ENCODE measurements around the gene ATP2B3.
"Not testable (repeated sequence)": the region's sequence is repeated elsewhere in the genome, so short reads cannot be mapped to it uniquely, and the experiment has no call there.

The ATP2B3 gene

DNA sequence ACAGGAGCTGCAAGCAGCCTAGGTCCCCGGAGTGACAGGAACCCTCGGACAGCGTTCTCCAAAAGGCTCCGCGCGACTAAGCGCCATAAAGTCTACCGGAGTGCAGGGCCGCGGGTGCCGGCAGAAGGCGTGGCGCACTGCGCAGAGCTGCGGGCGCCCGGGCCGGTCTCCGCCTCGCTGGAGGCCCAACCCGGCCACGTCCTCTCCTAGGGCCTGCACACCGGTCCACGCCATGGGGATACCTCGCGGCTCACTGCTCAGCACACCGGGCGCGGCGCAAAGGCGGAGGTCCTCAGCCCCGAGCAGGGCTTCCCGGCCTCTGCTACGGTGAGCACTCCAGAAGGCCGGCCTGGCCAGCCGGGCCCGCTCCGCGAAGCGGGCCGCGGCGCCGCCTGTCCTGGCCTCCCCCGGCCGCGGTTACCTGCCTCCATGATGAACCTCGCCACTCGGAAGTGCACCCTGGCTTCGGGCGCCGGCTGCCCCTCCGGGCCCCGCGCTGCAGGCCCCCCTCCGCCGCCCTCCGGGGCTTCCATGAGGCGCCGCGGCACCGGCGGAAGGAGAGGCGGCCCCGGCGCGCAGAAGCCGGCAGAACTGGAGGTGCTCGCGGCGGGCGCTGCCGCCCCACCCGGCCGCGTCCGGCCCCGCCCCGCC is 81.2 kb downstream of the ATP2B3 start, which contains the start of gene CCNQ:
TSS of gene CCNQ (minus strand) at position 599 of the 651 bp plus-strand sequence. CDS start at position 533, 66 bp downstream.
- peak; percentile 11 for DNase-seq

DNA sequence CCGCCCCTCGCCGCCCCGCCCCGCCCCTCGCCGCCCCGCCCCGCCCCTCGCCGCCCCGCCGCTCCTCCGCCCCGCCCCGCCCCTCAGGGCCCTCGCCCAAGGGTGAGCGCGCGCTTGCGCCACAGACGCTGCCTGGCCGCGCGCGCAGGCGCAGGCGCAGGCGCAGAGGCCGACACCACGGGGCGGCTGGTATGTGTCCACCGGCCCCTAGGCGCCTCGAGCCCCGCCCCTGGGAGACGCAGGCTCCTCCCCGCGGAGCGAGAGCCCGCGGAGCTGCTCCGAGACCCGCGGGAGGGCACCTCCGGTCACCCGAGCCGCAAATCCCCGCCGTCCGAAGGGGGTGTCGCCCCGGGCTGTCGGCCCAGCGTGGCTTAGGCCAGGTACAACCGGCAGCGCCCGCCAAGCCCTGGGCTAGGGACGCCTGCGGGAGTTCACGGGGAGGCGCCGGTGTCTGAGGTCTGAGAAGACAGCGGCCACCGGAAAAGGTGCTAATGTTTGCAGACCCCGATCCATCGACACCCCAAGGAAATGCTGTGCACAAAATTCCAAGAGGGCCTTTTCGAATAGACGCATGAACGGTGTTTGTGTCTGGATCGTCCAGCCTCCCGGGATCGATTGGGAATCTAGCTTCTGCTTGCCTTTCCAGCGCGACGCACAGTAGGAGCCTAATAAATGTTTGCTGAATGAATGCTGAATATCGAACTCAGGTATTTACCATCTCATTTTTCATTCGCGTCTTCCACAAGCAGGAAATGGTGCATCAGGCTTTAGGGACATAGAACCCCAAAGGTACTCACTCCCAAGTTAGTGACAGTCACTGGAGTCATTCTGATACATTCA is 82.0 kb downstream of the ATP2B3 start:
- peak; percentile 50 for DNase-seq

DNA sequence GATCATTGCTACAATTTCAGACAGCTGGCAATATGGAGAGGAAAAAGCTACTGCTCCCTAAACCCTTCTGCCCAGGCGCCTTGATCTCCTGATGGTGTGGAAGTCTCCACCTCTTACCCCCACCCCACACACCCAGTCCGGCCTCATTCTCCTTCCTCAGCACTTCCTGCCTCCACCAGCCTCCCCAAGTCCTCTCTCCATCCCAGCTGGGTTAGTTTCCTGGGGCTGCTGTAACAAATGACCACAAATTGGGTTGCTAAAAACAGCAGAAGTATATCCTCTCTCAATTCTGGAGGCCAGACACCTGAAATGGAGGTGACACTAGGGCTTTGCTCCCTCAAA is 82.6 kb downstream of the ATP2B3 start:
- DNase-seq = no peak

DNA sequence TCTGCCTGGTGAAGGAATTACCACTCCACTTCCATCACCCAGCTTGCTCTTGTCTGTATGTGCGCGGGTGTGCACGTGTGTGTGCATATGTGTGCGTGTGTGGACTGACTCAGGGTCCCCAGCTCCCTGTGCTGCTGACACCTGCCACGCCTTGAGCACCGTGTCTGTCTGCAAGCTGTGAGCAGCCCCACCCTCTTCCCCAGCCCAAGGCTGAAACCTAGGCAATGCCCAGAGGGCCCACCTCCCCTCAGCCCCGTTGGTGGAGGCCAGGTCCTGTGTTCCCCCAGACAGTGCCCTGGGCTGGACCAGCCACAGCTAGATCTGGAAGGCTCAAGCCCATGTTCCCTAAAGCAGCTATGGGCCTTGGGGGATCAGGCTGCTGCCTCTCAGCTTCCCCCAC is 83.5 kb downstream of the ATP2B3 start:
- DNase-seq = no peak

DNA sequence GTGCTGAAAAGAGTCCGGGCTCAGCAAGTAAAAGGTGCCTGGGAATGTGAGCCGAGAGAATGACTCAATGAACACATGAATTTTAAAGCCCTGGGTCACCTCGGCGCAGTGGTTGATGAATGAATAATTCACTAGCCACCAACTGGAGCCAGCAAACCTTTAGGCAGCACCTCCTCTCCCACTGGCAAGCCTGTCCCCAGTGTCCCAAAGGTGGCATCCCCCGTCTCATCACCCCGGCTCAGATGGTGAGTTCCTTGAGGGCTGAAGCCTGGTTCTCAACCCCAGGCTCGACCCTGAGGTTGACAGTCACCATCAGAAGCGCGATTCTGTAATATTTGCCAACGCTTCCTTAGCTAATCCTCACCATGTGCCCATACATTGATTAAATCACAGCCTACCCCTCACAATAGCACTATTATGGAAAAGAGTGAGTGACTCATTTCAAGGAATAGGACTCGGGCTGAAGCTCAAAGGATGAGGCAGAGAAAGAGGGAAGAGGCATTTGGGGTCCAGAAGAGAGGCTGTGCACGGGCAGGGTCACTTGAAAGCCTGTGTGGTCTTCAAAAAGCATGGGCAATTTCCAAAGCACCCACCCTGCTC is 84.2 kb downstream of the ATP2B3 start:
- no peak for DNase-seq

DNA sequence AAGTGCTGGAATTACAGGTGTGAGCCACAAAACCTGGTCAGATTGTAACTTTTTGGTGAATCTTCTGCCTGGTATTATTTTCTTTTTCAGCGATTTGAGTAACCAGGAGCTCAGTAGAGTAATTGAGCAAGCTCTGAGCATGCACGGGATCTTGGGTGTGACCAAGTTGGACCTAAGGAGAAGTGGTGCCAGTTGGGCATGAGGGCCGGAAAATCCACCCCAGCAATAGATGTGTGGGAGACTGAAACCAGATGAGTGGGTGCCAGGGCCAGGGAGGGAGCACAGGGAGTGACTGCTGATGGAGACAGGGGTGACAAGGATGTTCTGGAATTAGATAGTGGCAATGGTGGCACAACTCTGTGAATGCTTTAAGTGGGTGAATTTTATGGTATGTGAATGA is 85.2 kb downstream of the ATP2B3 start:
- no peak for DNase-seq

DNA sequence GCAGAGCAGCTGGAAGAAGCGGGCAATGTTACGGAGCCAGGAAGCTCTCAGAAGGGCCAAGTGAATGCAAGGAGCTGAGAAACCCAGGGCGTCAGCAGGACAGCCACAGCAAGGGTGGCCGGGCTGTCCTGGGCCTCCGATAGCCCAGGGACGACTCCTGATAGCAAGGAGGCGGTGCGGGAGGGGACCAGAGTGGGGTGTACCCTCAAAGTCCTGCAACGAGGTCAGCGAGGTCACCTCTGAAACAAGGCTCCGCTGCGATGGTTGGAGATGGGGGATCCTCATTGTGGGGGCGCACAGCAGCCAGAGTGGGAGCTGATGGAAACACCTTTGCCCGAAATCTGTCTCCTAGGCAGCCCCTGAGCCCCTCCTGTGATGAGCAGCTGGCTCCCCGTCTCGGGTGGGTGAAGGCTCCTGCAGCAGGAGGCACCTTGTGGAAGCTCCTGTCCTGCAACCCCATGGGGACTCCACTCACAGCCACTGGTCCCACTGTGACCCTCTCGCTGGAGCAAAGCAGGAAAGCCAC is 85.8 kb downstream of the ATP2B3 start:
- no peak for DNase-seq

DNA sequence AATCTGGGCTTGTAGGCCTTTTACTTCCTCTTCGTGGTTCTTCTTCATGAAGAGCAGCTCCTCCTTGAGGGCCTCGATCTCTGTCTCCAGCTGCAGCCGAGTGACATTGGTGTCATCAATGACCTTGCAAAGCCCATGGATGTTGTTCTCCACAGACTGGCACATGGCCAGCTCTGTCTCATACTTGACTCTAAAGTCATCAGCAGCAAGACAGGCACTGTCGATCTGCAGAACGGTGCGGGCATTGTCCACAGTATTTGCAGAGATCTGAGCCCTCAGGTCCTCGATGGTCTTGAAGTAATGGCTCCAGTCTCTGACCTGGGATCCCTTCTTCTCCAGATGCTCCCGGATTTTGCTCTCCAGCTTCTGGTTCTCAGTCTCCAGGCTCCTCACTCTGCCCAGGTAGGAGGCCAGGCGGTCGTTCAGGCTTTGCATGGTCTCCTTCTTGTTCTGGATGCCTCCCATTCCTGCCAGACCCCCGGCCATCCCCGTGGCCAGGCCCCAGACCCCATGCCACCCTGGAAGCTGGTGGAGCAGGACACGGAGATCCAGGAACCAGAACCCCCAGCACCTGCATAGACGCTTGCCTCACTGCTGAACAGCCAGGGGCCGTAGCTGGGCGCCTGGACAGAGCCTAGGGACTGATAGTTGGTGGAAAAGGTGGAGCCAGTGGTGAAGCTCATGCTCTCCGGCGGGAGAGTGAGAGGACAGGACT is 87.4 kb downstream of the ATP2B3 start:
- DNase-seq = not testable (repeated sequence)

DNA sequence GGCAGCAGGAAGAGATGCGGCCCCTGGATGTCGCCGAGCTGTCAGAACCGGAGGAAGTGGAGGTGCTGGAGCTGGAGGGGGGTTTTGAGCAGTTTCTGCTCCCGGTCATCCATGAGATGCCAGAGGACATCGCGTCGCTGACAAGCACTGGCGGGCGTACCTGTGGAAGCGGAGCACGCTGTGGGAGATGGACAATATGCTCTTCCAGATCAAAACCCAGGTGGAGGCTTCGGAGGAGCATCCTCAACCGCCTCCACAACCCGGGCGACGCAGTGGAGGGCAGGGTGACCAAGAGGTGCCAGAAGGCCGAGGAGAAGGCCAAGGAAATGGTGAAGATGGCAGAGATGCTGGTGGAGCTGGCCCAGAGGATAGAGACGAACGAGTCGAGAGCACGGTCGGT is 89.1 kb downstream of the ATP2B3 start:
- DNase-seq = no peak

DNA sequence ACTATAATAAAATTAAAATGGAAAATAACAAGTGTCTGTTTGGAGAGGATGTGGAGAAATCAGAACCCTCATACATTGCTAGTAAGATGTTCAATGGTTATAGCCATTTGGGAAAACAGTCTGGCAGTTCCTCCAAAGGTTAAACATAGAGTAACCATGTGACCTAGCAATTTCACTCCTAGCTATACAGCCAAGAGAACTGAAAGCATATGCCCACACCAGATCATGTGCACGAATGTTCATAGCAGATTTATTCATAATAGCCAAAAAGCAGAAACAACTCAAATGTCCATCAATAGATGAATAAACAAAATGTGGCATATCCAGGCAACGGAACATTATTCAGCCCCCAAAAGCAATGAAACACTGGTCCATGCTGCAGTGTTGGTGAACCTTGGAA is 90.9 kb downstream of the ATP2B3 start:
- DNase-seq = no peak

DNA sequence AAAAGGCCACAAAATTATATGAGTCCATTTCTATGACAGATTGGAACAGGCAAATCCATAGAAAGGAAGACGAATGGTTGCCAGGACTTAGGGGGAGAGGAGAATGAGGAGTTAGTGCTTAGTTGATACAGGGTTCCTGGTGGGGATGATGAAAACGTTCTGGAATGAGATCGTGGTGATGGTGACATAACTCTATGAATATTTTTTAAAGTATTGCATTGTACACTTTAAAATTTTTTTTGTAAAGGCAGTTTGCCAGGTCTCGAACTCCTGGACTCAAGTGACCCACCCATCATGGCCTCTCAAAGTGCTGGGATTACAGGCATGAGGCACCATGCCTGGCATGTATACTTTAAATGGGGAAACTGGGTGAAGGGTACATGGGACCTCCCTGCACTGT is 91.4 kb downstream of the ATP2B3 start:
- DNase-seq = no peak

DNA sequence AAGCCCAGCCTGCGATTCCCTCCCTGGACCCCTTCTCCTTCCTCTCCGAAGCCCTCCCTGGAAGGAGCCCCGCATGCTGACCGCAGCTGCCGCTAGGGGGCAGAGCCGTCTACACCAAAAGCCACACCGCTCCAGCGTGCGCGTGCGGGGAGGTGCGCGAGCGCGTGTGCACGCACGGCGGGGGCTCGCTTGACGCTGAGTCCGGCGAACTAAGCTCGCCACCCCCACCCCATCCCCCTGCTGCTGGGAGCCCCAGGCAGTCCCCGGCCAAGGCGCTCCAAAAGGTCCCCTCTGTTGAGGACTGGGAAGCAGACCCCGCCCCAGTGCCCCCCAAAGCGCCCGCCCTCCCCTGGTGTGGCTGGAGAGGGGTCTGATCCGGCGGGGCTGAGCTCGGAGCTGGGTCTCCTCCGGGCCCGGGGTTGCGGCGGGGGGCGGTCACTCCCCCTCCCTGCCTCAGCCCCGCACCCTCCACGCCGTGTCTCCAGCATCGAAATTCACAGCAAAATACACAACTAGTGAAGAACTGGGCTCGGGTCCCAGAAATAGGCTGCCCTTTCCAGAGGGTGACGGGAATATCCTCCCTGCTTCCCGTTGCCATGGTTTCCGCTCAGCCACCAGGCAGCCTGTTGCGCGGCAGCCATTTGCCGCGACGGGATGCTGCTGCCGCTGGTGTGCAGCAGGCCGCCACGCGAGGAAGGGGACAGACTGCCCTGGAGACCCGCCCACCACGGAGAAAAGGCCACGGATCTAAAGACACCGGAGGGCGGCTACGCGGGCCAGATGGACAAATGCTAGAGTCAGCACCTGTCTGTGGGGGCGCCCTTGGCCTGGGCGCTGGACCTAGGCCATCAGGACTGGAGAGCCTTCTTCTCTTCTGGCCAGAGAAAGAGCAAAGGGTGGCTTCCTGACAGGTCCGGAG is 92.7 kb downstream of the ATP2B3 start:
- peak; percentile 46 for DNase-seq

DNA sequence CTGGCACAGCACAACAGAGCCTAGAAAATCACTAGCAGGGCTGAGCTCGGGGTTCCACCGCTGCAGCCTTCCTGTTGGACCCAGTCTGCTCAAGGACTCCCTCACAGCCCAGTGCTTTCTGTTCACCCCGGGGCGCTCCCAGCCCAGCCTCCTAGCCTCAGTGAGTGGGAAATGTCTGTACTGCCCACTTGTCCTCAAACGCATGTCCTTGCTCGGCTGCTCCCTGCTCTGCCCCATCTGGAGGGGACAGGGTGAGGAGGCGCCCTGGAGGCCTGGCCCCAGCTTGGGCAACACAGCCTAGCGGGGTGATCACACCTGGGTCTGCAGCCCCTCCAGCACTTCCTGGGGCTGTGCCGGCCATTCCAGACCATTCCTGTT is 93.4 kb downstream of the ATP2B3 start:
- no peak for DNase-seq

DNA sequence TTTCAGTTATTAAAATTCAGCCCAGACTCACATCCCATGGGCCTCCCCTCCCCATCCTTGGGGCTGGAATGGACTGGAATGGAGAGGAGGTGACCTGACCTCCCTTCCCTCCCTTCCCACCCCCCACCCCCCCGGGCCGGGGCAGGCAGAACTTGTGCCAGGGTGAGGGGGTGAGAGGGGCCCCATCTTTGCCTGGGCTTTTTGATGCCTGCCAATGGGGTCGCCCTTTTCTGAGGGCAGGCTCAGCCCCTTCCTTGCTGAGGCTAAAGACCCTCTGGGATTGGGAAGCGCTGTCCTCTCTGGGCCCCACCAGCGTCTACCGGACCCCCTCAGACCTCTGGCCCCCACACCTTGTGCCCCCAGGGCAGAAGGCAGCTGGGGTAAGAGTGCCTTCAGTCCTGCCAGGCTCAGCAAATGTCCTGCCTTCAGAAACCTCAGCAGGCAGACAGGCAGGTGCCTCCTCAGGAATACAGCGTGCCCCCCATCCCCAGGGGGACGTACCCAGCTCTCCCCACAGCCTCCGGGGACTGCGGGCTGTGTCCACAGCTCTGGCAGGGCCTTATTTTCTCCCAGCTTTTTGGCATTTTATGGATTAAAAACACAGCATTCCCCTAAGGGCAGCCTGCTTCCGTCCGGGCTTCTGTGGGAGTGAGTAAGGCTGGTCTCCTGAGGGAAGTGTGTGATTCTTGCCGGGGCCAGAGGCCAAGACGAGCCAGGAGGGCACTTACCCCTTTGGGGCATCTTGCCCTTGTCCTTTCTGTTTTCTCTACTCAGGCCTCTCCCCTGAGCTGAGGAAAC is 94.1 kb downstream of the ATP2B3 start:
- DNase-seq = no peak

DNA sequence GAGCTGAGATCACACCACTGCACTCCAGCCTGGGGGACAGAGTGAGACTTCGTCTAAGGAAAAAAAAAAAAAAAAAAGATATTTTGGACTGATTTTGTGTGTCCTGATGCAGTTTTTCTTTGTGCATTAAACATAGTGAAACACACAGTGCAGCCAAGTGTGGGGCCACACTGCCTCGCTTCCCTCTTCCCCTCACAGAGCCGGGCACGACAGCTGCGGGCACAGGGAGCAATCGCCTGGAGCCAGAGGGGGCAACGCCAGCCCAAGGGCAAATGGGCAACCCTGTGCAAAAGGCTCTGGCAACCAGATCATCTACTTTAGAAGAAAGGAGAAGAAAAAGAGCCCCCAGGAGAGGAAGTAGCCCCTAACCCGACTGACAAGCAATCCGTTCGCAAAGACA is 95.0 kb downstream of the ATP2B3 start:
- no peak for DNase-seq

DNA sequence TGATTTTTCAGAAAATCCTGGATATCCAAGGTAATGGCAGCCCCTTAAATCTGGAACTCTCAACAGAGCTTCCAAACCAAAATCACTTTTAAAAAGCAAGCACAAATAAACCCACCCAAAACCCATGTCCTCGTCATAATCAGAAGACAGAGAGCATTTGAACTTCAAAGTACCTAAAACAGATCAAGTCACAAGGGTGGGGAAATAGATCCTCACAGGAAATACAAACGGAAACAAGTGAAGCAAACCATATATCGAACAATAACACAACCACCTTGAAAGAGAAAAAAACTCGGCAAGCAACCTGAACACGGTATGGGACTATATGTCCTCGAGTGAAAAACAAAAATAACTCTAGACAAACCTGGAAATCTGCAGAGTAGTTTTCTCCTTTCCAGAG is 97.4 kb downstream of the ATP2B3 start:
- DNase-seq = no peak

DNA sequence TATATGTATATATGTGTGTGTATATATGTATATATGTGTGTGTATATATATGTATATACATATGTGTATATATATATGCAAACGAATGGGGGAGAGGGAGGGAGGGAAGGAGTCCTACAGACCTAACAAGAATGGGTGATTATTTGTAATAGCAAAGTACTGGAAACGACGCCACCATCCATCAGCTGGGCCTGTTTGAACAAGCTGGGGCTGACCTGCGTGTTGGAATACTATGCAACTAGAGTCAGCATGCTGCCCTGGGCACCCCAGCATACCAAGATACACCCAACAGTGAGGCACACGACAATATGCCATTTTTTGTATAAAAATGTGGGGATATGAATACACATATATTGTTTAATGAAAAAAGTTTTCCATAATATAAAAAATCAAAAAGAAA is 103.1 kb downstream of the ATP2B3 start:
- no peak for DNase-seq

DNA sequence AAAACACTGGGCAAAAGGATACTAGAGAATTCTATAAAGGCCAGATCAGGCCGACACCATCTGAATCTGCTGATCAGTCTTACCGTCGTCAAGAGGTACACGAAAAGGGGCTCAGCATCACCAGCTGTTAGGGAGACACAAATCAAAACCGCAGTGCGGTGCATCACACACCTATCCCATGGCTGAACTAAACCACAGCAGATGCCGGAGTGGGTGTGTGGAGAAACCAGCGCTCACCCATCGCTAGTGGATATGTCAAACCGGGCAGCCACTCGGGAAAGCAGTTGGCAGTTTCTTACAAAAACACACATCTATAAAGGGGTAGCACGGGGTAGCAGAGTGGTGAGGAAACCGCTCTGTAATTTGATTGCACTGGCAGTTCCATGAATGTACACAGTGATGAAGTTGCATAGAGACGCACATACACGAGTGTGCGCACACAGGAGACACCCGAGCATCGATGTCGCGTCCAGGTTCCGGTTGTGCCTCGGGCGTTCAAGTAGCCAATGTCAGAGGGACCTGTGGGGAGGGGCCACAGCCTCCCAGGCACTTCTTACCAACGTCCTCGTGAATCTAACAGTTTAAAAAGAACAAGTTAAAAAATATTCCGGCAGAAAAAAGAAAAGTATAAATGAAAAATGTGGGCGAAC is 104.6 kb downstream of the ATP2B3 start:
- DNase-seq = no peak

DNA sequence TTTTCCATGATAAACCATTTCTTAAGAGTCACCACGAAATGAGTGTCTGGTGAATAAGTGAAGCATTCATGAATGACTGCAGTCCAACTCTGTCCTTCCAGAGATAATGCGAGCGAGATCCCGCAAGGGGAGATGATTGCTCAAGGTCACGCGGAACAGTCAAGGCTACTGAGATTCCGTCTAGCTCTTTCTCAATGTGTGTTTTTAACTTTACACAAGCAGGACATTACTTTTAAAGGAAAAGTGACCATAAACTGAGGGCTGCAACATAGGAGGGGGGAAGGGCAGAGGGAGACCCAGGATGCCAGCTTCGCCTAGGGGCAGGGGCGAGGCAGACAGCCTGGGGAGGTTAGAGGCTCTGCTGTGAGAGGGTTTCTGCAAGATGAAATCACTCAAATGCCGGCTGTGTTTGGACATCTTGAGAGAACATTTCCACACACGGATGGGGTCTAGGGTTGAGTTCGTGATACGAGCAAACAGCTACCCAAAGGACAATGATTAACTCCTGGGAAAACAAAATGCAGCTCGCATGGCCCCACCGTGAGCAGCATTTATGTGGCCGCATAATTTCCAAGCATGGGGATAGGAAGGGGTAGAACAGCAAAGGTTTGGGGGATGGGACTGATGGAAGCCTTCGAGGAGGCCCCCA is 105.3 kb downstream of the ATP2B3 start:
- DNase-seq = no peak

All from NCI-H748 treated with DMSO at 0.1 percent for 48 hours (cell line).